Transverse colon (tissue), 4 donors: Measurements from ENCODE around the gene MED23.

ENCODE experiments used
- EP300 ChIP-seq: sonication (generic); formaldehyde crosslinking; IDR thresholded peaks from one replicate; pipeline ENCODE4 v1.6.1; 2017; ENCODE audit warnings: antibody characterized with exemption, low read depth
- POLR2A ChIP-seq: fragments of 450-650 bp; IDR thresholded peaks from one replicate; pipeline ENCODE4 v1.6.1; 2016; ENCODE audit warnings: antibody characterized with exemption, mild to moderate bottlenecking, moderate library complexity
- POLR2AphosphoS5 ChIP-seq, 3 donors: sonication (generic); formaldehyde crosslinking; IDR thresholded peaks; one replicate each; pipeline ENCODE4 v1.6.1; 2016; ENCODE audit warnings: antibody characterized with exemption in 3 of 3
- TF ChIP-seq, protein P1 (sequence below), 5 experiments: fragments of 200-600 bp in 3 of 5; fragments of 450-650 bp in 2 of 5; sonication (generic) in 3 of 5; IDR thresholded peaks; 1 replicate in 2 of 5; 2 replicates in 3 of 5; pipeline ENCODE4 v1.5.1; 2016 to 2017; ENCODE audit warnings: antibody characterized with exemption in 5 of 5, inconsistent platforms in 3 of 5, mild to moderate bottlenecking in 2 of 5, moderate library complexity in 1 of 5

- TF ChIP-seq POLR2A (no peak), POLR2AphosphoS5 (IDR thresholded peaks at IDR 0.05) (no peak), EP300 (no peak)
- TF ChIP-seq, protein P1, sequence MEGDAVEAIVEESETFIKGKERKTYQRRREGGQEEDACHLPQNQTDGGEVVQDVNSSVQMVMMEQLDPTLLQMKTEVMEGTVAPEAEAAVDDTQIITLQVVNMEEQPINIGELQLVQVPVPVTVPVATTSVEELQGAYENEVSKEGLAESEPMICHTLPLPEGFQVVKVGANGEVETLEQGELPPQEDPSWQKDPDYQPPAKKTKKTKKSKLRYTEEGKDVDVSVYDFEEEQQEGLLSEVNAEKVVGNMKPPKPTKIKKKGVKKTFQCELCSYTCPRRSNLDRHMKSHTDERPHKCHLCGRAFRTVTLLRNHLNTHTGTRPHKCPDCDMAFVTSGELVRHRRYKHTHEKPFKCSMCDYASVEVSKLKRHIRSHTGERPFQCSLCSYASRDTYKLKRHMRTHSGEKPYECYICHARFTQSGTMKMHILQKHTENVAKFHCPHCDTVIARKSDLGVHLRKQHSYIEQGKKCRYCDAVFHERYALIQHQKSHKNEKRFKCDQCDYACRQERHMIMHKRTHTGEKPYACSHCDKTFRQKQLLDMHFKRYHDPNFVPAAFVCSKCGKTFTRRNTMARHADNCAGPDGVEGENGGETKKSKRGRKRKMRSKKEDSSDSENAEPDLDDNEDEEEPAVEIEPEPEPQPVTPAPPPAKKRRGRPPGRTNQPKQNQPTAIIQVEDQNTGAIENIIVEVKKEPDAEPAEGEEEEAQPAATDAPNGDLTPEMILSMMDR (IDR thresholded peaks at IDR 0.05) = no peak
These were observed 27.3 kb downstream of the MED23 start for GRCh38 chr6:131600716-131601115.
